HCT116 (cell line): ENCODE measurements around the gene PHPT1. TPM values are rescaled to one million over a fixed set of nuclear protein-coding genes. Genes with fewer than 3 reads are reported as not detected.

Source experiments
- ATAC-seq: fragments of 200-7000 bp; cut with Tn5 transposase; 2 replicates; pipeline ENCODE4 v1.9.1; 2020; ENCODE audit warnings: mild to moderate bottlenecking, moderate library complexity
- BruUV-seq: library from RNA; stranded (reverse); fragments of 400-500 nt; replicated peaks from 2 replicates; lab custom pipeline; 2021; lab: Mats Ljungman, UMichigan
- CTCF ChIA-PET: fragments of 300-600 bp; sonication (Branson Sonifier 250); formaldehyde crosslinking; loops from one replicate; lab custom pipeline; 2021; ENCODE audit warnings: antibody characterized with exemption; lab: Charles Lee
- POLR2A ChIA-PET: fragments of 300-600, 350-600 bp; sonication (Branson Sonifier 250); formaldehyde crosslinking; loops from one replicate; lab custom pipeline; 2021; ENCODE audit warnings: antibody characterized with exemption; lab: Charles Lee
- RAD21 ChIA-PET, 2 experiments: fragments of 300-600 bp; sonication (Branson Sonifier 250); formaldehyde crosslinking; loops; one replicate each; lab custom pipeline; 2023; ENCODE audit warnings: low total read pairs in 2 of 2; ENCODE audit not compliant: uncharacterized antibody in 2 of 2, unreplicated experiment in 2 of 2, low non-redundant PET in 1 of 2; lab: Charles Lee
- DNase-seq: peaks from one replicate; pipeline ENCODE4 v3.0.0-alpha.2; 2010; ENCODE audit warnings: low read depth, low spot score
- H2AFZ ChIP-seq: fragments of 200-600 bp; shearing (Covaris generic), sonication (generic); 2 replicates; pipeline ENCODE4 v1.6.1; 2017; ENCODE audit warnings: low read depth, mixed run types, mixed read lengths, antibody characterized with exemption, low read length; ENCODE audit not compliant: poor library complexity, severe bottlenecking
- H3K27ac ChIP-seq: 2 replicates; pipeline ENCODE4 v1.5.1; 2012; ENCODE audit warnings: low read depth, low read length
- H3K27me3 ChIP-seq: fragments of 200-600 bp; sonication (generic); 2 replicates; pipeline ENCODE4 v1.6.1; 2016; ENCODE audit warnings: mixed run types, low read length, mixed read lengths; ENCODE audit not compliant: insufficient read depth
- H3K36me3 ChIP-seq, 2 experiments: fragments of 200-500 bp in 1 of 2; fragments of 200-600 bp in 1 of 2; sonication (Bioruptor generic) in 1 of 2; sonication (generic) in 1 of 2; 2 replicates each; pipeline versions ENCODE4 v1.5.1 to v1.6.1; 2014 to 2016; ENCODE audit warnings: low read length in 2 of 2, inconsistent platforms in 1 of 2, mixed read lengths in 1 of 2, mixed run types in 1 of 2; ENCODE audit not compliant: insufficient read depth in 2 of 2, control insufficient read depth in 1 of 2
- H3K4me1 ChIP-seq, 2 experiments: fragments of 200-600 bp in 1 of 2; sonication (generic) in 1 of 2; 2 replicates each; pipeline versions ENCODE4 v1.5.1 to v1.6.1; 2012 to 2017; ENCODE audit warnings: low read length in 2 of 2, inconsistent platforms in 1 of 2, mild to moderate bottlenecking in 1 of 2, mixed read lengths in 1 of 2, mixed run types in 1 of 2, moderate library complexity in 1 of 2; ENCODE audit not compliant: insufficient read depth in 2 of 2, control insufficient read depth in 1 of 2
- H3K4me2 ChIP-seq: fragments of 200-600 bp; sonication (generic); 2 replicates; pipeline ENCODE4 v1.6.1; 2017; ENCODE audit warnings: mixed run types, low read length, mixed read lengths
- H3K4me3 ChIP-seq, 2 experiments: fragments of 200-600 bp in 1 of 2; sonication (generic) in 1 of 2; replicated peaks in 1 of 2; 2 replicates each; pipeline ENCODE4 v1.5.1; 2011 to 2016; ENCODE audit warnings: low read length in 2 of 2, control low read depth in 1 of 2, low read depth in 1 of 2, mild to moderate bottlenecking in 1 of 2, mixed read lengths in 1 of 2, mixed run types in 1 of 2
- H3K79me2 ChIP-seq: fragments of 200-600 bp; sonication (generic); 2 replicates; pipeline ENCODE4 v1.6.1; 2017; ENCODE audit warnings: mild to moderate bottlenecking, mixed run types, low read length, moderate library complexity, mixed read lengths; ENCODE audit not compliant: insufficient read depth
- H3K9ac ChIP-seq: fragments of 200-600 bp; sonication (generic); 2 replicates; pipeline ENCODE4 v1.6.1; 2016; ENCODE audit warnings: low read length, mixed read lengths
- H3K9me2 ChIP-seq: fragments of 200-600 bp; sonication (generic), shearing (Covaris generic); 2 replicates; pipeline ENCODE4 v1.6.1; 2017; ENCODE audit warnings: mixed run types, mild to moderate bottlenecking, moderate library complexity; ENCODE audit not compliant: insufficient read depth
- H3K9me3 ChIP-seq, 2 experiments: fragments of 200-500 bp in 1 of 2; fragments of 200-600 bp in 1 of 2; sonication (Bioruptor generic) in 1 of 2; sonication (generic) in 1 of 2; 2 replicates each; pipeline ENCODE4 v1.6.1; 2014 to 2017; ENCODE audit warnings: low read length in 2 of 2, mixed read lengths in 2 of 2, inconsistent platforms in 1 of 2, low read depth in 1 of 2, mild to moderate bottlenecking in 1 of 2, mixed run types in 1 of 2, moderate library complexity in 1 of 2; ENCODE audit not compliant: control insufficient read depth in 1 of 2, insufficient read depth in 1 of 2
- H4K20me1 ChIP-seq: fragments of 200-600 bp; sonication (generic), shearing (Covaris generic); 2 replicates; pipeline ENCODE4 v1.6.1; 2017; ENCODE audit warnings: mixed run types, mild to moderate bottlenecking, moderate library complexity; ENCODE audit not compliant: insufficient read depth
- CEBPB ChIP-seq: IDR thresholded peaks from 2 replicates; pipeline ENCODE4 v1.6.1; 2012; ENCODE audit warnings: low read depth
- EZH2 ChIP-seq: fragments of 200-600 bp; sonication (generic); IDR thresholded peaks from 2 replicates; pipeline ENCODE4 v1.6.1; 2017; ENCODE audit warnings: antibody characterized with exemption, mixed run types
- EZH2phosphoT487 ChIP-seq: fragments of 200-600 bp; IDR thresholded peaks from 2 replicates; pipeline ENCODE4 v1.6.1; 2018; ENCODE audit warnings: antibody characterized with exemption, borderline replicate concordance
- FOSL1 ChIP-seq: IDR thresholded peaks from 2 replicates; pipeline ENCODE4 v1.6.1; 2012; ENCODE audit warnings: low read depth
- JUND ChIP-seq: IDR thresholded peaks from 2 replicates; pipeline ENCODE4 v1.6.1; 2012
- POLR2A ChIP-seq: IDR thresholded peaks from 2 replicates; pipeline ENCODE4 v1.7.0; 2011; ENCODE audit warnings: borderline replicate concordance; ENCODE audit not compliant: insufficient read depth, insufficient read length; ENCODE audit errors: extremely low read depth
- POLR2AphosphoS5 ChIP-seq: IDR thresholded peaks from 2 replicates; pipeline ENCODE4 v1.6.1; 2011; ENCODE audit warnings: mild to moderate bottlenecking, low read depth, low read length, moderate library complexity
- SP1 ChIP-seq: IDR thresholded peaks from 2 replicates; pipeline ENCODE4 v1.6.1; 2012; ENCODE audit warnings: low read depth
- SRF ChIP-seq: IDR thresholded peaks from 2 replicates; pipeline ENCODE4 v1.6.1; 2012; ENCODE audit warnings: low read depth
- intact Hi-C: fragments of 100-400 bp; cut with micrococcal nuclease; formaldehyde crosslinking; loops from 2 replicates; pipeline ENCODE4 v1.10.0; 2022
- total RNA-seq: library from RNA; stranded (reverse); gene quantifications from one replicate; pipeline ENCODE4 v1.2.1, GENCODE V29; 2021; ENCODE audit not compliant: unreplicated experiment

Gene PHPT1
- total RNA-seq, 1 experiment from 2014 or later = 148 TPM

- H4K20me1 ChIP-seq = no peaks in the 10 kb centered on the region
- H3K9me3 ChIP-seq = no peaks in the 10 kb centered on the region; a peak in 1 of 4 replicates
- H3K9me2 ChIP-seq = no peaks in the 10 kb centered on the region
- peaks cover 6 to 25% of the 10 kb centered on the region in 2 experiments; a peak in 3 of 4 replicates for H3K4me1 ChIP-seq
- peaks cover 31% of the 10 kb centered on the region for H3K79me2 ChIP-seq
- peaks cover 23 to 25% of the 10 kb centered on the region in 2 experiments; a peak in 3 of 4 replicates for H3K36me3 ChIP-seq
- H3K9ac ChIP-seq = no peak overlapping the region
- H3K4me3 ChIP-seq = no peak overlapping the region
- ChIA-PET CTCF (no interaction called here), POLR2A (interaction anchor here (0.9 kb wide), 1 partner anchor 11 kb away, joined by 3 read pairs; no protein-coding TSS in a partner anchor), RAD21 (no interaction called here)
- no peak overlapping the region for H3K4me2 ChIP-seq
- H3K27ac ChIP-seq = no peak overlapping the region
- no peaks in the 10 kb centered on the region for H3K27me3 ChIP-seq
- ATAC-seq (no peak), DNase-seq (no peak)
- TF ChIP-seq EZH2 (no peak), POLR2A (no peak), EZH2phosphoT487 (no peak), CEBPB (no peak)
- no peak overlapping the region for H2AFZ ChIP-seq
- intact Hi-C loops = no loop called here
- no TSS peak for BruUV-seq
Observed at GRCh38 chr9:136863623-136864273, 14.5 kb downstream of the PHPT1 start.

GRCh38 chr9:136865041-136865767 is 16.0 kb downstream of the PHPT1 start:
- Histone ChIP-seq H3K4me3 (peak overlapping the region; percentile 77 to 80), H3K4me1 (peaks cover 4 to 13% of the 10 kb centered on the region in 2 experiments; a peak in 3 of 4 replicates), H3K9me3 (no peaks in the 10 kb centered on the region; a peak in 1 of 4 replicates), H3K36me3 (peaks cover 23 to 25% of the 10 kb centered on the region in 2 experiments; a peak in 3 of 4 replicates), H3K9ac (peak overlapping the region; percentile 84), H3K9me2 (no peaks in the 10 kb centered on the region), H3K27me3 (no peaks in the 10 kb centered on the region), H3K4me2 (peak overlapping the region; percentile 79), H4K20me1 (no peaks in the 10 kb centered on the region), H3K27ac (no peak overlapping the region; the same call in 1 of the 2 replicates), H2AFZ (no peak overlapping the region), H3K79me2 (peaks cover 31% of the 10 kb centered on the region)
- no peak for ATAC-seq
- no TSS peak for BruUV-seq
- CTCF ChIA-PET = no interaction called here
- POLR2A ChIA-PET = no interaction called here
- RAD21 ChIA-PET = no interaction called here
- DNase-seq = no peak
- intact Hi-C loops = no loop called here
- no peak for TF ChIP-seq JUND
- TF ChIP-seq SP1 = no peak
- TF ChIP-seq FOSL1 = no peak
- no peak for TF ChIP-seq POLR2AphosphoS5
- no peak for TF ChIP-seq SRF
- no peak for TF ChIP-seq EZH2
- TF ChIP-seq, all 23 proteins: peak for 0
